ENCODE data around the gene ZNF532.

Gene ZNF532

GRCh38 chr18:58929206-58929605 is 64.5 kb downstream of the ZNF532 start:
- Histone ChIP-seq H3K9ac (ENCODE audit: low read length) (peak overlapping the region; percentile 60), H3K27me3 (ENCODE audit: low read depth, low read length) (no peaks in the 10 kb centered on the region), H3K4me3 (ENCODE audit: low read length) (peak overlapping the region; percentile 46), H4K20me1 (ENCODE audit: insufficient read depth, low read length) (no peaks in the 10 kb centered on the region), H3K9me3 (ENCODE audit: insufficient read depth, low read length) (peaks cover 4% of the 10 kb centered on the region; the same call in 1 of the 2 replicates), H3K4me2 (ENCODE audit: low read length) (peak overlapping the region; percentile 66), H2AFZ (ENCODE audit: low read depth, low read length) (no peak overlapping the region), H3K4me1 (ENCODE audit: low read length) (peaks cover 54% of the 10 kb centered on the region), H3K36me3 (replicated peaks; ENCODE audit: low read depth, low read length) (peaks cover 37% of the 10 kb centered on the region), H3K79me2 (ENCODE audit: low read length) (peaks cover 89% of the 10 kb centered on the region), H3K27ac (ENCODE audit: low read length) (peak overlapping the region; percentile 83)
- TF ChIP-seq, protein P1, sequence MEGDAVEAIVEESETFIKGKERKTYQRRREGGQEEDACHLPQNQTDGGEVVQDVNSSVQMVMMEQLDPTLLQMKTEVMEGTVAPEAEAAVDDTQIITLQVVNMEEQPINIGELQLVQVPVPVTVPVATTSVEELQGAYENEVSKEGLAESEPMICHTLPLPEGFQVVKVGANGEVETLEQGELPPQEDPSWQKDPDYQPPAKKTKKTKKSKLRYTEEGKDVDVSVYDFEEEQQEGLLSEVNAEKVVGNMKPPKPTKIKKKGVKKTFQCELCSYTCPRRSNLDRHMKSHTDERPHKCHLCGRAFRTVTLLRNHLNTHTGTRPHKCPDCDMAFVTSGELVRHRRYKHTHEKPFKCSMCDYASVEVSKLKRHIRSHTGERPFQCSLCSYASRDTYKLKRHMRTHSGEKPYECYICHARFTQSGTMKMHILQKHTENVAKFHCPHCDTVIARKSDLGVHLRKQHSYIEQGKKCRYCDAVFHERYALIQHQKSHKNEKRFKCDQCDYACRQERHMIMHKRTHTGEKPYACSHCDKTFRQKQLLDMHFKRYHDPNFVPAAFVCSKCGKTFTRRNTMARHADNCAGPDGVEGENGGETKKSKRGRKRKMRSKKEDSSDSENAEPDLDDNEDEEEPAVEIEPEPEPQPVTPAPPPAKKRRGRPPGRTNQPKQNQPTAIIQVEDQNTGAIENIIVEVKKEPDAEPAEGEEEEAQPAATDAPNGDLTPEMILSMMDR (IDR thresholded peaks at IDR 0.05; ENCODE audit: low read depth, low read length): no peak
- TF ChIP-seq EZH2phosphoT487 (IDR thresholded peaks at IDR 0.05; ENCODE audit: low read depth): no peak

DNA sequence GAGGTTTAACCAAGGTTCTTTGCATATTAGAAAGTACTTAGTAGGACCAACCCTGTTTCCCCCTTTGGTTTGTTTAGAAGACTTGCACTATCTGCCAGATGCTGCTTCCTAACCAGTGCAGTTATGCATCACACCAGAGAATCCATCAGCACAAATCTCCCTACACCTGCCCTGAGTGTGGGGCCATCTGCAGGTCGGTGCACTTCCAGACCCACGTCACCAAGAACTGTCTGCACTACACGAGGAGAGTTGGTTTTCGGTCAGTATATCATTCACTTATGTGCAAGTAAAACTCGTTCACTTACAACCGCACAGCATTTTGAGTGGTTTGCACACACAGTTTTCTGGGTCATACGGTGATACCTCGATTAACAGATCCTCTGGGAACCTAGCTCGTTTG is 69.7 kb downstream of the ZNF532 start:
- Histone ChIP-seq H2AFZ (ENCODE audit: low read depth, low read length) (no peak overlapping the region), H3K79me2 (ENCODE audit: low read length) (peaks cover 48% of the 10 kb centered on the region), H3K36me3 (replicated peaks; ENCODE audit: low read depth, low read length) (peaks cover 52% of the 10 kb centered on the region), H3K4me2 (ENCODE audit: low read length) (peak overlapping the region; percentile 58), H3K4me3 (ENCODE audit: low read length) (peak overlapping the region; percentile 7; the same call in 1 of the 2 replicates), H3K27me3 (ENCODE audit: low read depth, low read length) (no peaks in the 10 kb centered on the region), H3K4me1 (ENCODE audit: low read length) (peaks cover 71% of the 10 kb centered on the region), H3K9me3 (ENCODE audit: insufficient read depth, low read length) (peaks cover 2% of the 10 kb centered on the region), H4K20me1 (ENCODE audit: insufficient read depth, low read length) (no peaks in the 10 kb centered on the region), H3K9ac (ENCODE audit: low read length) (peak overlapping the region; percentile 15; the same call in 1 of the 2 replicates), H3K27ac (ENCODE audit: low read length) (peak overlapping the region; percentile 50)
- TF ChIP-seq EZH2phosphoT487 (IDR thresholded peaks at IDR 0.05; ENCODE audit: low read depth): no peak
- TF ChIP-seq, protein P1 (IDR thresholded peaks at IDR 0.05; ENCODE audit: low read depth, low read length): peak; percentile 41

GRCh38 chr18:58934933-58935577 is 70.4 kb downstream of the ZNF532 start:
- H3K9ac ChIP-seq (ENCODE audit: low read length): no peak overlapping the region
- H3K9me3 ChIP-seq (ENCODE audit: insufficient read depth, low read length): peaks cover 5% of the 10 kb centered on the region
- no peaks in the 10 kb centered on the region for H3K27me3 ChIP-seq (ENCODE audit: low read depth, low read length)
- H4K20me1 ChIP-seq (ENCODE audit: insufficient read depth, low read length): no peaks in the 10 kb centered on the region
- peaks cover 58% of the 10 kb centered on the region for H3K36me3 ChIP-seq (replicated peaks; ENCODE audit: low read depth, low read length)
- H3K79me2 ChIP-seq (ENCODE audit: low read length): peaks cover 42% of the 10 kb centered on the region
- H3K4me2 ChIP-seq (ENCODE audit: low read length): peak overlapping the region; percentile 58
- H3K4me1 ChIP-seq (ENCODE audit: low read length): peaks cover 64% of the 10 kb centered on the region
- H3K27ac ChIP-seq (ENCODE audit: low read length): peak overlapping the region; percentile 50
- H3K4me3 ChIP-seq (ENCODE audit: low read length): no peak overlapping the region
- TF ChIP-seq EZH2phosphoT487 (IDR thresholded peaks at IDR 0.05; ENCODE audit: low read depth): no peak
- TF ChIP-seq, protein P1 (IDR thresholded peaks at IDR 0.05; ENCODE audit: low read depth, low read length): no peak
- no peak overlapping the region for H2AFZ ChIP-seq (ENCODE audit: low read depth, low read length)

DNA sequence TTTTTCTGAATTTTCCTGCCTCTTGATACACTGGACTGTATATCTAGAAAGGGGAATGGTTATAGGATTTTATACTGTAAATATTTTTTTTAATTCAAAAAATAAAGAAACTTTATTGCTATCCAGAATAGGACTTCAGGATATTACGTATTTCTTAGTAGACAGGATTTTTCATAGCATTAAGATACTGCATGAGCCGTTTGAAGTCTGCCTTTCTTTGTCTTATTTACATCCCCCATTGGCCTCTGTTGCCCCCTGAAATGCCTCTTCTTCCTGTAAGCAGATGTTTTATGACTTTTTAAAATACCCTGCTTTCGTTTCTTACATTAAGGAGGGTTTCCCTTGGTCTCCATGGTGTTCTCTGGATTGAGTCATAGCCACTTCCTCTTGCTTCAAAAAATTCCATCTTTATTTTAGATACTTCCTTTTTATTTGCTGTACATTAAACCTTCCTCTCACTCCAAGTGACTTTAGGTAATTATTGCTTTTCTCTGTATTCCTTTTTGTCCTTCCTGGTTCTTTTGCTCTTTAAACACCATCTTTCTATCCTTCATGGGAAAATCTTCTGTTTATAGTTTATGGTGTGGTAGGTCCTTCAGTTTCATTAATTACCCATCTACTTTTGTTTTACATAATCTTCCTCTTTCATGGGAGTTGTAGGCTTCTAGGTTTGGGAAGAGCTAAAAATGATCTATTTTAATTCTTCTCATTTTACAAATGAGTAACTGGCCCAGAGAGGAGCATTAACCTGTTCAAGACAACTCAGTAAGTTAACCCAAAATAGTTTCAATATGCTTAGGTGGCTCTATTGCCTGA is 72.6 kb downstream of the ZNF532 start:
- H3K9ac ChIP-seq (ENCODE audit: low read length): peak overlapping the region; percentile 3; the same call in 1 of the 2 replicates
- peak overlapping the region; percentile 37 for H3K27ac ChIP-seq (ENCODE audit: low read length)
- peak overlapping the region; percentile 48 for H3K4me2 ChIP-seq (ENCODE audit: low read length)
- H3K9me3 ChIP-seq (ENCODE audit: insufficient read depth, low read length): peaks cover 5% of the 10 kb centered on the region
- 0 out of 2 replicates have a peak overlapping the region, but pooled peaks have one; percentile 1 for H3K4me3 ChIP-seq (ENCODE audit: low read length)
- peaks cover 49% of the 10 kb centered on the region for H3K4me1 ChIP-seq (ENCODE audit: low read length)
- H3K27me3 ChIP-seq (ENCODE audit: low read depth, low read length): no peaks in the 10 kb centered on the region
- H3K79me2 ChIP-seq (ENCODE audit: low read length): peaks cover 20% of the 10 kb centered on the region
- H3K36me3 ChIP-seq (replicated peaks; ENCODE audit: low read depth, low read length): peaks cover 62% of the 10 kb centered on the region
- no peaks in the 10 kb centered on the region for H4K20me1 ChIP-seq (ENCODE audit: insufficient read depth, low read length)
- no peak overlapping the region for H2AFZ ChIP-seq (ENCODE audit: low read depth, low read length)
- TF ChIP-seq, protein P1 (IDR thresholded peaks at IDR 0.05; ENCODE audit: low read depth, low read length): no peak
- no peak for TF ChIP-seq EZH2phosphoT487 (IDR thresholded peaks at IDR 0.05; ENCODE audit: low read depth)

Data from OCI-LY3 (cell line).